GM21723 (cell line): ENCODE data around the gene GCLC.
A peak's percentile ranks its signal among the peaks of the same experiment; 100 is the strongest.

ENCODE experiments used
- ATAC-seq: cut with Tn5 transposase; IDR thresholded peaks from one replicate; pipeline ENCODE4 v1.9.1; 2021; ENCODE audit warnings: mild to moderate bottlenecking, moderate library complexity; ENCODE audit not compliant: unreplicated experiment

GCLC gene

DNA sequence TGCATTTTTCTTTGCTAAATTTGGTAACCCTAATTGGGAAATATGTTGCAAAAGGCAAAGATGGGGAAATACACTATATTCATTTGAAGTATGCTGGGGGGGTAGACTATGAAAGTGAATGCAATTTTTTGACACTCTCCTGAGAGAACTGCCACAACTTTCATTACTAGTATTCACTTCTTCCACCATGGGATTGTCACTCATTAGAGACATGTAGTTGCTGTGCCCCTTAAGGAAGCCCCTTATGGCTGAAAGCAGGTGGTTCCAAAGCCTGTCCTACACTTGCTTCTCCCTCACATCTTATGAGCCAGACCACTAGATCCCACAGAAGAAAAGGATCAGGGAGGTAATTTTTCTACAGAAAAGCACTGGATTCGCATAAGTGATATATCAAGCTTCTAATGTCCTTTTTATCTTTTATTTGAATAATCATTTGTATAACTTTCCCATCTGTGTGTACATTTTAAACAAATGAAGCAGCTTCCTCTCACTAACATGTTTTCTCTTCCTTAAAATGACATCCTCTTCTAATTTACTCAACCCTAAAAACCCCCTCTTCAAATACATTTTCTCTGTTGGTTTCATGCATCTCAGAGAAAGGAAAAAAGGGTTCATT, 83.8 kb downstream of the GCLC start:
- peak; percentile 73 for ATAC-seq

DNA sequence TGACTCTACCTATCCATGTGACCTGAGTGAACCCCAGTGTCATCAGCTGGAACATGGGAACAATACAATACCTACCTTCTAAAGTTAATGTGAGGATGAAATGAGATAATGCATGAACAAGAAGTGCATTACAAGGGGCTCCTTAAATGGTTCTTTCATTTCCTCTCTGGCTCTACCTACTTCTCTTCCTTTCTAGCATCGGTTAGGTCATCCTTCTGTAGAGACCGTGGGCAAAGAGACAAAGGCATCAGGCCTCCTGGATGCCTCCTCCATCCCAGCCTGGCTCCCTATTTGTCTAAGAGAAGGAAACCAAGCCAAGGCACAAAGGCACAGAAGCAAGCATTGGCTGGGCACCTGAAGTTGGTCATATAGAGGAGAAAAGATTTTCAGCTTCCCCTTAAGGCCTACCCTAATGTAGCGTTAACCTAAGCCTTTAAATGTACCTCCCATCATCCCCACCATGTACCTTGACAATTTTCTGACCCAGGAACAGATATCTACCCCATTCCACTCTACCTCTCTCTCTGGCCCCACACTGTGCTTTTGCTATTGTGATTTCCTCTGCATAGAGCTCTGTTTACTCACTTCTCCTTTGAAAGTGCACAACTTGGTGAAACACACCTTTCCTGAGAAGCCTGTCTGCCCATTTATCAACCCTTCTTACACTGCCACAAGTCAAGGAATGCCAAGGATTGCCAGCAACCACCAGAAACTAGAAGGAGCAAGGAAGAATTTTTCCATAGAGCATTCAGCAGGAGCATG, 86.6 kb downstream of the GCLC start:
- ATAC-seq, result no peak

DNA sequence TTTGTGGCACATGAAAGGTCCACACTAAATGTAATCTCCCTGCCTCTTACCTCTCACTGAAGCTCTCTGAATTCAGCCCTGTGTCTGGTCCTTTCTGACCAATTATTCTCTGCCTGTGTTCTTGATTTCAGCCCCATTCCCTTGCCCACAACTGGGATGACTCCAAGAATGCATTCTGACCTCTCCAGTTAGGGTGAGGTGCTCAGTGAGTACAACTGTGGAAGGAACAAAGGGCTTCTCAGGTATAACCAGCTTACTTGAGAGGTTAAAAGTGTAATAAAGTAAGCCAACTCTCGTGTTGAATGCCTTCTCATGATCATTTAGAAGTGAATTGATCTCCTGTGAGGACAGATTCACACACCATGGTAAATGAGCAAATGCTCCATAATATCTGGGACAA, 88.1 kb downstream of the GCLC start:
- ATAC-seq, result no peak

DNA sequence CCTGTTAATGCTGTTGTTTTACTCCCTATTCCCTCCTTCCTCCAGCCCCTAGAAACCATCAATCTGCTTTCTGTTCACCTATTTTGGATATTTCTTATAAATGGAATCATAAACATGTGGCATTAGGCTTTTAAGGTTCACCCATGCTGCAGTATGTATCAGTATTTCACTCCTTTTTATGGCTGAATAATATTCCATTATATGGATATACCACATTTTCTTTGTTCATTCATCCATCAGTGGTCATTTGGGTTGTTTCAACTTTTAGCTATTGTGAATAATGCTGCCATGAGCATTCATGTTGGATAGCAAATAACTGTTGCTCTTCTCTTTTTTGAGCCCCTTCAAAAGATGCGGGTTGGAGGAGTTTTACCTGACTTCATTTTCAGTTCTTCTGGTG, 89.2 kb downstream of the GCLC start:
- ATAC-seq, result no peak

DNA sequence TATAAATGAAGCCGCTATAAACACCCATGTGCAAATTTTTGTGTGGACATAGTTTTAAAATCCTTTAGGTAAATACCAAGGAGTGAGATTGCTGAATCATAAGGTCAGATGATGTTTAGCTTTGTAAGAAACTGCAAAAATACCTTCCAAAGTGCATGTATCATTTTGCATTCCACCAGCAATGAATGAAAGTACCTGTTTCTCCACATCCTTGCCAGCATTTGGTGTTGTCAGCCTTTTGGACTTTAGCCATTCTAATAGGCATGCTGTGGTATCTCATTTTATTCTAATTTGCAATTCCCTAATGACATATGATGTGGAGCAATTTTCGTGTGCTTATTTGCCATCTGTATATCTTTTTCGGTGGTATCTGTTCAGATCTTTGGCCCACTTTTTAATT, 93.7 kb downstream of the GCLC start:
- no peak for ATAC-seq

DNA sequence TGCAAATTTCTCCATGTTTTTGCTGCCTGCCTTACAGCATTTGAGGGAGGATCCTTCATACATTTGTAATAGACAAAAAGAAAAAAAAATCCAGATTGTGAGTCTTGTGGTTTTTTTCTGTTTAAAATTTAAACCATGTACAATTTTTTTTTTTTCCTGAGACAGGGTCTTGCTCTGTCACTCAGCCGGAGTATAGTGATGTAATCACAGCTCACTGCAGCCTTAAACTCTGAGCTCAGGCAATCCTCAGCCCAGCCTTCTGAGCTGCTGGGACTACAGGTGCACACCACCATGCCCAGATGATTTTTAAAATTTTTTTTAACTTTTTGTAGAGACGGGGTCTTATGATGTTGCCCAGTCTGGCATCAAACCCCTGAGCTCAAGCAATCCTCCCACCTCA, 97.0 kb downstream of the GCLC start:
- ATAC-seq, result no peak
